Sigmoid colon (tissue), 7 donors: ENCODE measurements around the gene APBB2. TPM values are rescaled to one million over a fixed set of nuclear protein-coding genes. Genes with fewer than 3 reads are reported as not detected.
A peak's percentile ranks its signal among the peaks of the same experiment; 100 is the strongest.

ENCODE experiments used
- DNase-seq: peaks from one replicate; pipeline ENCODE4 v3.0.0-alpha.2; 2019
- H3K27ac ChIP-seq, 4 donors: fragments of 200-600 bp; sonication (generic); one replicate each; pipeline ENCODE4 v1.5.1; 2016 to 2019; ENCODE audit warnings: mild to moderate bottlenecking in 1 of 4
- H3K27me3 ChIP-seq, 3 donors: fragments of 200-600 bp; sonication (generic); one replicate each; pipeline ENCODE4 v1.5.1; 2019; ENCODE audit warnings: mild to moderate bottlenecking in 1 of 3
- H3K36me3 ChIP-seq, 4 donors: fragments of 200-600 bp; sonication (generic); one replicate each; pipeline ENCODE4 v1.5.1; 2016 to 2019
- H3K4me1 ChIP-seq, 4 donors: fragments of 200-600 bp; sonication (generic); one replicate each; pipeline ENCODE4 v1.5.1; 2017 to 2019
- H3K4me3 ChIP-seq, 4 donors: fragments of 200-600 bp; sonication (generic); one replicate each; pipeline ENCODE4 v1.5.1; 2017 to 2019; ENCODE audit warnings: mild to moderate bottlenecking in 2 of 4, moderate library complexity in 1 of 4
- H3K9me3 ChIP-seq, 4 donors: fragments of 200-600 bp in 3 of 4; sonication (generic) in 3 of 4; one replicate each; pipeline versions ENCODE4 v1.5.1 to v1.6.1; 2013 to 2019
- EP300 ChIP-seq, 4 donors: sonication (generic); formaldehyde crosslinking; IDR thresholded peaks; one replicate each; pipeline ENCODE4 v1.6.1; 2017; ENCODE audit warnings: antibody characterized with exemption in 4 of 4
- POLR2A ChIP-seq, 2 donors: fragments of 450-650 bp; IDR thresholded peaks; one replicate each; pipeline ENCODE4 v1.6.1; 2016; ENCODE audit warnings: antibody characterized with exemption in 2 of 2, mild to moderate bottlenecking in 2 of 2, moderate library complexity in 2 of 2
- POLR2AphosphoS5 ChIP-seq, 4 donors: sonication (generic); formaldehyde crosslinking; IDR thresholded peaks; one replicate each; pipeline ENCODE4 v1.6.1; 2017; ENCODE audit warnings: antibody characterized with exemption in 4 of 4
- WGBS, 2 donors: extraction: QIAGEN DNeasy Blood & Tissue Kit; methylation state at CpG; one replicate each; pipeline ENCODE4 v1.1.7; 2013; 5-methylcytosine and 5-hydroxymethylcytosine counted together
- intact Hi-C: fragments of 100-400 bp; cut with DNase I; formaldehyde crosslinking; loops from one replicate; pipeline ENCODE4 v1.15.1; 2023
- polyA plus RNA-seq, 3 donors: library from polyadenylated mRNA; stranded (reverse); fragments of 200-250 nt; gene quantifications; one replicate each; pipeline ENCODE4 v1.2.3, GENCODE V29; 2013
- total RNA-seq, 4 donors: library from RNA; depleted of rRNA; stranded (reverse); fragments of >200 nt; gene quantifications; one replicate each; pipeline ENCODE4 v1.1.0, GENCODE V29; 2016
- TF ChIP-seq, protein P1 (sequence below), 4 experiments: fragments of 450-650 bp in 3 of 4; fragments of 200-600 bp in 1 of 4; IDR thresholded peaks; one replicate each; pipeline ENCODE4 v1.5.1; 2016 to 2019; ENCODE audit warnings: antibody characterized with exemption in 4 of 4, mild to moderate bottlenecking in 3 of 4, moderate library complexity in 2 of 4
- donor health status: healthy with polysubstance abuse.
- donor health status: Bipolar disorder and iron deficiency.
- donor health status: healthy.

APBB2 gene
- total and polyA plus RNA-seq, 7 donors, result 7.8 to 108 (median 69.1) TPM

GRCh38 chr4:40987151-40987550 lies 227.2 kb downstream of the APBB2 start:
- no peak for DNase-seq
- H3K27ac ChIP-seq, result no peak overlapping the region
- H3K4me1 ChIP-seq, result peaks cover 0 to 39% (median 26%) of the 10 kb centered on the region in 4 donors
- TF ChIP-seq POLR2A (IDR thresholded peaks at IDR 0.05) (no peak), EP300 (IDR thresholded peaks at IDR 0.05) (no peak), POLR2AphosphoS5 (IDR thresholded peaks at IDR 0.05) (no peak)
- TF ChIP-seq, protein P1, sequence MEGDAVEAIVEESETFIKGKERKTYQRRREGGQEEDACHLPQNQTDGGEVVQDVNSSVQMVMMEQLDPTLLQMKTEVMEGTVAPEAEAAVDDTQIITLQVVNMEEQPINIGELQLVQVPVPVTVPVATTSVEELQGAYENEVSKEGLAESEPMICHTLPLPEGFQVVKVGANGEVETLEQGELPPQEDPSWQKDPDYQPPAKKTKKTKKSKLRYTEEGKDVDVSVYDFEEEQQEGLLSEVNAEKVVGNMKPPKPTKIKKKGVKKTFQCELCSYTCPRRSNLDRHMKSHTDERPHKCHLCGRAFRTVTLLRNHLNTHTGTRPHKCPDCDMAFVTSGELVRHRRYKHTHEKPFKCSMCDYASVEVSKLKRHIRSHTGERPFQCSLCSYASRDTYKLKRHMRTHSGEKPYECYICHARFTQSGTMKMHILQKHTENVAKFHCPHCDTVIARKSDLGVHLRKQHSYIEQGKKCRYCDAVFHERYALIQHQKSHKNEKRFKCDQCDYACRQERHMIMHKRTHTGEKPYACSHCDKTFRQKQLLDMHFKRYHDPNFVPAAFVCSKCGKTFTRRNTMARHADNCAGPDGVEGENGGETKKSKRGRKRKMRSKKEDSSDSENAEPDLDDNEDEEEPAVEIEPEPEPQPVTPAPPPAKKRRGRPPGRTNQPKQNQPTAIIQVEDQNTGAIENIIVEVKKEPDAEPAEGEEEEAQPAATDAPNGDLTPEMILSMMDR (IDR thresholded peaks at IDR 0.05), result no peak
- intact Hi-C loops, result loop anchor here (10.0 kb wide), 1 partner anchor 158 kb away; no protein-coding TSS in a partner anchor
- H3K36me3 ChIP-seq, result no peaks in the 10 kb centered on the region
- no peak overlapping the region for H3K4me3 ChIP-seq
- 72 to 88% methylated on average over 3 of the region's 3 CpGs for WGBS, 2 donors
- no peaks in the 10 kb centered on the region for H3K9me3 ChIP-seq
- H3K27me3 ChIP-seq, result no peaks in the 10 kb centered on the region

- H3K9me3 ChIP-seq, result no peaks in the 10 kb centered on the region
- no peak overlapping the region for H3K27ac ChIP-seq
- TF ChIP-seq POLR2AphosphoS5 (IDR thresholded peaks at IDR 0.05), result no peak
- TF ChIP-seq EP300 (IDR thresholded peaks at IDR 0.05), result no peak
- TF ChIP-seq POLR2A (IDR thresholded peaks at IDR 0.05), result no peak
- TF ChIP-seq, protein P1 (IDR thresholded peaks at IDR 0.05), result no peak
- intact Hi-C loops, result loop anchor here (10.0 kb wide), 1 partner anchor 158 kb away; no protein-coding TSS in a partner anchor
- no peak for DNase-seq
- no peaks in the 10 kb centered on the region for H3K36me3 ChIP-seq
- peaks cover 0 to 39% (median 26%) of the 10 kb centered on the region in 4 donors for H3K4me1 ChIP-seq
- no peak overlapping the region for H3K4me3 ChIP-seq
- H3K27me3 ChIP-seq, result no peaks in the 10 kb centered on the region
- WGBS, 2 donors, result 73 to 74% methylated on average over 3 of the region's 3 CpGs
Observed at GRCh38 chr4:40986375-40986774, 228.0 kb downstream of the APBB2 start.

DNA sequence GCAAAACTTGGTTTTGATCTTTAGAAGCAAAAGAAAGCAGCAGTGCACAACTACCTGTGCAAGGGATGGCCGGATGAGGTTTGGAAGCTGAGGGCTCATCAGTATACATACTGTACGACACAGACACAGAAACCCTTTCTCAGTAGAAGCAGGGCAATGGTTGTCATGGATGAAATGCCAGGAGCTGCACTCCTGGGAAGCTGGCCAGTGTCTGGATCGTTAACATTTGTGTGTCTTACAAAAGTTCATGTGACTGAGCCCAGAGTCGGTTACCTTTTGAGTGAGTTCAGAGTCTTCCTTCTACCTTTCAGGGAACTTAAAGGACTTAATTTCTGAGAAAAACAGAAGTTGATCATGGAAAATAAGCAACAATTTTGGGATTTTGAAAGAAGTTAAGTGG lies 230.3 kb downstream of the APBB2 start:
- no peak overlapping the region for H3K4me3 ChIP-seq
- intact Hi-C loops, result loop anchor here (10.0 kb wide), 1 partner anchor 161 kb away; no protein-coding TSS in a partner anchor
- peak overlapping the region in 3 of 4 donors; percentile 53 to 69 (median 61) for H3K27ac ChIP-seq
- peak; percentile 78 for DNase-seq
- 66 to 70% methylated on average over 4 of the region's 4 CpGs for WGBS, 2 donors
- no peaks in the 10 kb centered on the region for H3K36me3 ChIP-seq
- no peaks in the 10 kb centered on the region for H3K9me3 ChIP-seq
- peaks cover 0 to 39% (median 26%) of the 10 kb centered on the region in 4 donors for H3K4me1 ChIP-seq
- H3K27me3 ChIP-seq, result no peaks in the 10 kb centered on the region
- peak in 3 of 4 donors; percentile 36 to 50 (median 47) for TF ChIP-seq POLR2AphosphoS5 (IDR thresholded peaks at IDR 0.05)
- TF ChIP-seq, protein P1 (IDR thresholded peaks at IDR 0.05), result no peak

- no peak for DNase-seq
- no peaks in the 10 kb centered on the region for H3K9me3 ChIP-seq
- TF ChIP-seq EP300 (IDR thresholded peaks at IDR 0.05), result no peak
- TF ChIP-seq, protein P1 (IDR thresholded peaks at IDR 0.05), result peak in 1 of 4 experiments; percentile 15
- TF ChIP-seq POLR2AphosphoS5 (IDR thresholded peaks at IDR 0.05), result no peak
- TF ChIP-seq POLR2A (IDR thresholded peaks at IDR 0.05), result no peak
- H3K27ac ChIP-seq, result no peak overlapping the region
- no peaks in the 10 kb centered on the region for H3K36me3 ChIP-seq
- intact Hi-C loops, result loop anchor here (10.0 kb wide), 1 partner anchor 164 kb away; no protein-coding TSS in a partner anchor
- H3K27me3 ChIP-seq, result no peaks in the 10 kb centered on the region
- H3K4me1 ChIP-seq, result peaks cover 0 to 29% (median 15%) of the 10 kb centered on the region in 4 donors
- WGBS, 2 donors, result 23 to 33% methylated on average over 1 of the region's 1 CpG
- no peak overlapping the region for H3K4me3 ChIP-seq
Observed at GRCh38 chr4:40980318-40980883, 233.9 kb downstream of the APBB2 start.
